ENCODE data around the gene ETS1. TPM values are rescaled to one million over a fixed set of nuclear protein-coding genes. Genes with fewer than 3 reads are reported as not detected.

Gene ETS1
- polyA plus RNA-seq, 2 of the 4 experiments (the other 2 are of a cell fraction) = 14.5 to 18.8 TPM

GRCh38 chr11:128532572-128533091 lies 54.7 kb downstream of the ETS1 start:
- WGBS (ENCODE audit: missing lambda C conversion rate) = 79% methylated on average over 6 of the region's 6 CpGs
- ChIA-PET POLR2A (interaction anchor here (0.7 kb wide), 1 partner anchor 318 kb away, joined by 3 read pairs; no protein-coding TSS in a partner anchor), CTCF (no interaction called here)
- no peak overlapping the region for H3K4me2 ChIP-seq
- peaks cover 8% of the 10 kb centered on the region; the same call in 2 of the 3 replicates for H3K4me1 ChIP-seq
- FAIRE-seq = no peak
- ATAC-seq = no peak
- no peak for DNase-seq (ENCODE audit: low read depth in 1 of 2, low spot score in 1 of 2)
- no peaks in the 10 kb centered on the region for H3K9me3 ChIP-seq
- no peak overlapping the region for H3K4me3 ChIP-seq
- H3K27ac ChIP-seq = no peak overlapping the region
- TF ChIP-seq RFX5 (IDR thresholded peaks at IDR 0.05) (no peak), RCOR1 (IDR thresholded peaks at IDR 0.05; ENCODE audit: low read depth, low read length) (no peak), SMC3 (IDR thresholded peaks at IDR 0.05) (no peak), EHF (CRISPR knock-in tag; IDR thresholded peaks at IDR 0.05) (no peak), HOXB13 (CRISPR knock-in tag; IDR thresholded peaks at IDR 0.05; ENCODE audit: low read depth) (no peak), BCL3 (IDR thresholded peaks at IDR 0.05) (no peak), JUNB (IDR thresholded peaks at IDR 0.05) (no peak)

- ChIA-PET POLR2A (no interaction called here), CTCF (no interaction called here)
- 69% methylated on average over 5 of the region's 5 CpGs for WGBS (ENCODE audit: missing lambda C conversion rate)
- H3K9me3 ChIP-seq = no peaks in the 10 kb centered on the region
- no peak overlapping the region for H3K27ac ChIP-seq
- no peak overlapping the region for H3K4me2 ChIP-seq
- H3K4me1 ChIP-seq = peaks cover 8% of the 10 kb centered on the region; the same call in 2 of the 3 replicates
- TF ChIP-seq JUN (IDR thresholded peaks at IDR 0.05) = no peak
- TF ChIP-seq RCOR1 (IDR thresholded peaks at IDR 0.05; ENCODE audit: low read depth, low read length) = no peak
- TF ChIP-seq JUNB (IDR thresholded peaks at IDR 0.05) = no peak
- no peak for TF ChIP-seq ZC3H11A (IDR thresholded peaks at IDR 0.05)
- TF ChIP-seq NPAS2 (CRISPR knock-in tag; IDR thresholded peaks at IDR 0.05; ENCODE audit: borderline replicate concordance) = no peak
- TF ChIP-seq KDM5A (IDR thresholded peaks at IDR 0.05) = no peak
- no peak for TF ChIP-seq HDAC2 (IDR thresholded peaks at IDR 0.05)
- no peak for TF ChIP-seq ELK1 (IDR thresholded peaks at IDR 0.05; ENCODE audit: low read depth, low read length)
- TF ChIP-seq CBX8 (IDR thresholded peaks at IDR 0.05) = no peak
- no peak for TF ChIP-seq HMGXB4 (CRISPR knock-in tag; IDR thresholded peaks at IDR 0.05; ENCODE audit: borderline replicate concordance)
- TF ChIP-seq USF2 (IDR thresholded peaks at IDR 0.05) = no peak
- no peak for TF ChIP-seq POLR2A (IDR thresholded peaks at IDR 0.05; ENCODE audit: low read length)
- TF ChIP-seq FOSL2 (IDR thresholded peaks at IDR 0.05) = no peak
- TF ChIP-seq FOSL2 (CRISPR knock-in tag; IDR thresholded peaks at IDR 0.05) = no peak
- TF ChIP-seq HEYL (CRISPR knock-in tag; IDR thresholded peaks at IDR 0.05) = no peak
- no peak for TF ChIP-seq CTCF (IDR thresholded peaks at IDR 0.05)
- TF ChIP-seq RFX5 (IDR thresholded peaks at IDR 0.05) = no peak
- ATAC-seq (no peak), DNase-seq (ENCODE audit: low read depth in 1 of 2, low spot score in 1 of 2) (no peak), FAIRE-seq (no peak)
- no peak overlapping the region for H3K4me3 ChIP-seq
Observed at GRCh38 chr11:128532016-128532571, 55.3 kb downstream of the ETS1 start.

Measured in A549 (cell line).